Endothelial cell of umbilical vein (primary cell): ENCODE data around the gene RSPRY1. TPM values are rescaled to one million over a fixed set of nuclear protein-coding genes. Genes with fewer than 3 reads are reported as not detected.

Experiments used
- BruUV-seq: library from RNA; stranded (reverse); fragments of 400-500 nt; replicated peaks from 2 replicates; lab custom pipeline; 2021; lab: Mats Ljungman, UMichigan
- CTCF ChIA-PET: fragments of 300-600, 350-600 bp; sonication (Branson Sonifier 250); formaldehyde crosslinking; loops from one replicate; lab custom pipeline; 2021; ENCODE audit warnings: antibody characterized with exemption, inconsistent platforms; lab: Charles Lee
- POLR2A ChIA-PET: fragments of 300-600, 350-600 bp; sonication (Branson Sonifier 250); formaldehyde crosslinking; loops from one replicate; lab custom pipeline; 2021; ENCODE audit warnings: antibody characterized with exemption, inconsistent platforms; lab: Charles Lee
- DNase-seq: peaks from one replicate; pipeline ENCODE4 v3.0.0-alpha.2; 2011; ENCODE audit warnings: low read depth, low spot score
- FAIRE-seq: peaks from 2 replicates; lab custom pipeline; 2011; peaks lifted over from hg19 to GRCh38; lab: Jason Lieb, UNC
- H2AFZ ChIP-seq: 2 replicates; pipeline ENCODE4 v1.6.0; 2012; ENCODE audit warnings: low read depth, low read length, control low read depth, inconsistent platforms
- H3K27ac ChIP-seq: 2 replicates; pipeline ENCODE4 v1.5.1; 2011; ENCODE audit warnings: low read depth, mild to moderate bottlenecking, control low read depth, low read length, moderate library complexity; ENCODE audit not compliant: insufficient read depth
- H3K27me3 ChIP-seq, 2 experiments: 2 replicates each; pipeline versions ENCODE4 v1.6.0 to v1.6.1; 2011; ENCODE audit warnings: low read length in 2 of 2, mixed read lengths in 1 of 2; ENCODE audit not compliant: control insufficient read depth in 2 of 2, insufficient read depth in 2 of 2
- H3K36me3 ChIP-seq, 2 experiments: 2 replicates in 1 of 2; 3 replicates in 1 of 2; pipeline ENCODE4 v1.5.1; 2011; ENCODE audit warnings: low read length in 2 of 2, mild to moderate bottlenecking in 1 of 2, moderate library complexity in 1 of 2; ENCODE audit not compliant: control insufficient read depth in 2 of 2, insufficient read depth in 2 of 2; ENCODE audit errors: extremely low read depth in 1 of 2
- H3K4me1 ChIP-seq: 3 replicates; pipeline ENCODE4 v1.5.1; 2011; ENCODE audit warnings: mild to moderate bottlenecking, low read length; ENCODE audit not compliant: control insufficient read depth, insufficient read depth; ENCODE audit errors: extremely low read depth
- H3K4me2 ChIP-seq: 2 replicates; pipeline ENCODE4 v1.6.1; 2011; ENCODE audit warnings: low read length, control low read depth, mixed read lengths; ENCODE audit not compliant: insufficient read depth
- H3K4me3 ChIP-seq, 3 experiments: fragments of 200-600 bp in 1 of 3; sonication (generic), shearing (Covaris generic) in 1 of 3; replicated peaks in 1 of 3; 2 replicates each; pipeline ENCODE4 v1.5.1; 2011 to 2016; ENCODE audit warnings: control low read depth in 3 of 3, low read length in 3 of 3, mild to moderate bottlenecking in 2 of 3, inconsistent platforms in 1 of 3, low read depth in 1 of 3, moderate library complexity in 1 of 3; ENCODE audit not compliant: insufficient read depth in 1 of 3
- H3K79me2 ChIP-seq: 2 replicates; pipeline ENCODE4 v1.6.0; 2012; ENCODE audit warnings: low read length, inconsistent platforms; ENCODE audit not compliant: control insufficient read depth, insufficient read depth
- H3K9ac ChIP-seq: replicated peaks from 2 replicates; pipeline ENCODE3; 2011; ENCODE audit warnings: low read length, control low read depth; ENCODE audit not compliant: insufficient read depth; ENCODE audit errors: extremely low read depth
- H3K9me1 ChIP-seq: replicated peaks from 3 replicates; pipeline ENCODE4 v1.6.0; 2011; ENCODE audit warnings: mild to moderate bottlenecking, low read length; ENCODE audit not compliant: control insufficient read depth, insufficient read depth; ENCODE audit errors: extremely low read depth
- H3K9me3 ChIP-seq: replicated peaks from 2 replicates; pipeline ENCODE4 v1.5.1; 2012; ENCODE audit warnings: low read length, inconsistent platforms; ENCODE audit not compliant: control insufficient read depth, insufficient read depth
- H4K20me1 ChIP-seq: replicated peaks from 2 replicates; pipeline ENCODE3; 2011; ENCODE audit warnings: mild to moderate bottlenecking, low read length; ENCODE audit not compliant: control insufficient read depth, insufficient read depth; ENCODE audit errors: extremely low read depth
- CTCF ChIP-seq, 2 donors: IDR thresholded peaks; 1 replicate in 1 of 2; 2 replicates in 1 of 2; pipeline ENCODE4 v1.5.1; 2011; ENCODE audit warnings: low read length in 2 of 2, mild to moderate bottlenecking in 2 of 2, moderate library complexity in 2 of 2, control low read depth in 1 of 2, inconsistent platforms in 1 of 2, low read depth in 1 of 2; ENCODE audit not compliant: insufficient read depth in 1 of 2; ENCODE audit errors: extremely low read depth in 1 of 2
- EZH2 ChIP-seq: IDR thresholded peaks from 2 replicates; pipeline ENCODE4 v1.6.1; 2012; ENCODE audit warnings: borderline replicate concordance, low read depth, mild to moderate bottlenecking, moderate library complexity, low read length, inconsistent platforms; ENCODE audit not compliant: severe bottlenecking
- FOS ChIP-seq: IDR thresholded peaks from 2 replicates; pipeline ENCODE4 v1.6.1; 2011; ENCODE audit warnings: mild to moderate bottlenecking, low read length, moderate library complexity, borderline replicate concordance; ENCODE audit not compliant: insufficient read depth
- GATA2 ChIP-seq: IDR thresholded peaks from 2 replicates; pipeline ENCODE4 v1.7.0; 2011; ENCODE audit warnings: low read depth, mild to moderate bottlenecking, moderate library complexity, mixed read lengths, low read length; ENCODE audit not compliant: insufficient read length, insufficient read depth
- JUN ChIP-seq: IDR thresholded peaks from 2 replicates; pipeline ENCODE4 v1.6.1; 2011; ENCODE audit warnings: borderline replicate concordance, low read depth; ENCODE audit not compliant: insufficient read length, insufficient read depth
- MAX ChIP-seq: IDR thresholded peaks from 2 replicates; pipeline ENCODE4 v1.6.1; 2011; ENCODE audit not compliant: insufficient read depth, insufficient read length
- MYC ChIP-seq: IDR thresholded peaks from one replicate; pipeline ENCODE4 v1.6.1; 2011; ENCODE audit warnings: mild to moderate bottlenecking, low read depth, low read length
- POLR2A ChIP-seq: IDR thresholded peaks from 2 replicates; pipeline ENCODE4 v1.6.1; 2012; ENCODE audit warnings: low read depth, mild to moderate bottlenecking, control low read depth, low read length
- POLR2AphosphoS5 ChIP-seq: IDR thresholded peaks from 2 replicates; pipeline ENCODE4 v1.6.1; 2012; ENCODE audit warnings: low read depth, mild to moderate bottlenecking, control low read depth, low read length, moderate library complexity; ENCODE audit not compliant: insufficient read depth
- dilution Hi-C: fragments of 300-500 bp; cut with MboI; formaldehyde crosslinking; loops from one replicate; pipeline ENCODE4 v1.15.0; 2019; ENCODE audit warnings: low sequenced_read_pairs; ENCODE audit not compliant: extremely low pct_ligation_motif_present
- intact Hi-C: fragments of 100-400 bp; cut with micrococcal nuclease; formaldehyde crosslinking; loops from one replicate; pipeline ENCODE4 v1.10.0; 2022
- polyA plus RNA-seq, 4 experiments: library from polyadenylated mRNA; depleted of rRNA in 3 of 4; stranded (reverse) in 3 of 4; unstranded in 1 of 4; fragments of >200 nt; gene quantifications; 2 replicates each; pipeline versions ENCODE4 v1.2.1 to v1.2.3, GENCODE V29; 2011 to 2012; ENCODE audit warnings: missing spikeins in 1 of 4
- total RNA-seq: library from RNA; stranded (reverse); gene quantifications from 2 replicates; pipeline ENCODE4 v1.2.3, GENCODE V29; 2021

The RSPRY1 gene
- total and polyA plus RNA-seq, 2 donors (not counting 3 experiments of a cell fraction or from before 2014, with no cell fraction given) = 28.5 to 55.1 TPM

GRCh38 chr16:57192720-57193486 lies 6.8 kb downstream of the RSPRY1 start:
- H3K9me3 ChIP-seq = no peaks in the 10 kb centered on the region
- no peaks in the 10 kb centered on the region for H3K9me1 ChIP-seq
- dilution Hi-C loops = no loop called here
- H3K27me3 ChIP-seq = no peaks in the 10 kb centered on the region
- intact Hi-C loops = no loop called here
- FAIRE-seq (no peak), DNase-seq (no peak)
- no peak for TF ChIP-seq CTCF (IDR thresholded peaks at IDR 0.05; ENCODE audit: extremely low read depth in 1 of 2, insufficient read depth in 1 of 2, low read depth in 1 of 2, low read length in 2 of 2)
- no peak for TF ChIP-seq EZH2
- no peak for TF ChIP-seq POLR2AphosphoS5
- TF ChIP-seq MAX = no peak
- no peak for TF ChIP-seq GATA2
- no peak for TF ChIP-seq MYC
- TF ChIP-seq POLR2A = no peak
- TF ChIP-seq JUN = no peak
- TF ChIP-seq FOS = no peak
- ChIA-PET POLR2A (interaction anchor here (0.7 kb wide), 1 partner anchor 23 kb away, joined by 3 read pairs; no protein-coding TSS in a partner anchor), CTCF (interaction anchor here (1.1 kb wide), 1 partner anchor 24 kb away, joined by 3 read pairs; no protein-coding TSS in a partner anchor)
- H2AFZ ChIP-seq = no peak overlapping the region
- BruUV-seq = no TSS peak
- H3K4me3 ChIP-seq = no peak overlapping the region
- H3K9ac ChIP-seq = no peak overlapping the region
- H3K79me2 ChIP-seq = peaks cover 89% of the 10 kb centered on the region
- peak overlapping the region; percentile 92 for H3K27ac ChIP-seq
- H4K20me1 ChIP-seq = no peaks in the 10 kb centered on the region
- peaks cover 0 to 3% of the 10 kb centered on the region in 2 experiments for H3K36me3 ChIP-seq
- H3K4me2 ChIP-seq = peak overlapping the region; percentile 92
- H3K4me1 ChIP-seq = peaks cover 57% of the 10 kb centered on the region
